HG03521 (cell line): ENCODE results near the gene PRDX5.
"Not testable (repeated sequence)": the region's sequence is repeated elsewhere in the genome, so short reads cannot be mapped to it uniquely, and the experiment has no call there.

Experiments used
- ATAC-seq: cut with Tn5 transposase; IDR thresholded peaks from one replicate; pipeline ENCODE4 v1.9.1; 2021; ENCODE audit warnings: mild to moderate bottlenecking, moderate library complexity; ENCODE audit not compliant: unreplicated experiment

The PRDX5 gene

DNA sequence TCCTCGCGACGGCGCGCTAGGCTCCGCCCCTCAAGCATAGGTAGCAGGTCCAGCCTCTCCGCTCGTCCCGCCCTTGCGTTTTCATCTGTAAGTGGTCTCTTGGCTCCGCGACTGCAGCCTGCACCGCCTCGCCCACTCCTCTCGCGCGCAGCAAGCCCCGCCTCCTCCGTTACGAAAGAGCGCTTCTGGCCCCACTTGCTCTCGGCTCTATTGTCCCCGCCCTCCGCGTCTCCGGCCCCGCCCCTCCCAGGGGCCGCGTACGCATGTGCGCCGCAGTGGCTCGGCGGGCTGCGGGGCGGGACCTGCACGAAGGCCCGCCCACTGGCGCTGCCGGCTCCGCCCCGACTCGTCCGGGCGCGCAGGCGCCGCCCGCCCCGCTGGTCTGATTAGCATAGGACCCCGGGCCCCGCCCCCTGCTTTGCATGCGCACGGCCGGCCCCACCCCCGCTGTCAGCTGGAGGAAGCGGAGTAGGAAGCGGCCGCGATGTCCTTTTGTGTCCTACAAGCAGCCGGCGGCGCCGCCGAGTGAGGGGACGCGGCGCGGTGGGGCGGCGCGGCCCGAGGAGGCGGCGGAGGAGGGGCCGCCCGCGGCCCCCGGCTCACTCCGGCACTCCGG lies 12.7 kb upstream of the PRDX5 start, which contains the start of gene ESRRA:
Gene ESRRA (plus strand): TSS at position 450 of the 616 bp plus-strand sequence. CDS start 1,656 bp downstream, outside the sequence.
- ATAC-seq = peak; percentile 74

GRCh38 chr11:64305691-64306562 lies 12.0 kb upstream of the PRDX5 start:
- peak; percentile 11 for ATAC-seq

DNA sequence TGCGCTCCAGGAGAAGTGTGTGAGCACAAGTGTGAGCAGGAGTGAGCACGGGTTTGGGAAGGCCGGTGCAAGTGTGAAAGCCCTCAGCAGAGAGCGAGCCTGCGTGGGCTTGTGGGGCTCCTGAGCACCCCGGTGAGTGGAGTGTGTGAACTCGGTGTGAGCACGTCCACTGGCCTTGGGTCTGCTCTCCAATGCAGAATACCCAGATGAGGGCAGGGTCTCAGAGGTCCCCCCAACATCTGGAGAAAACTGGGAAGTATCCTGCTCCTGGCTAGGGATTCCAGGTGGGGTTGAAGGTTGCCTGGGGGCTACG lies 11.4 kb upstream of the PRDX5 start:
- ATAC-seq = no peak

GRCh38 chr11:64306876-64307622 lies 10.9 kb upstream of the PRDX5 start:
- ATAC-seq = no peak

DNA sequence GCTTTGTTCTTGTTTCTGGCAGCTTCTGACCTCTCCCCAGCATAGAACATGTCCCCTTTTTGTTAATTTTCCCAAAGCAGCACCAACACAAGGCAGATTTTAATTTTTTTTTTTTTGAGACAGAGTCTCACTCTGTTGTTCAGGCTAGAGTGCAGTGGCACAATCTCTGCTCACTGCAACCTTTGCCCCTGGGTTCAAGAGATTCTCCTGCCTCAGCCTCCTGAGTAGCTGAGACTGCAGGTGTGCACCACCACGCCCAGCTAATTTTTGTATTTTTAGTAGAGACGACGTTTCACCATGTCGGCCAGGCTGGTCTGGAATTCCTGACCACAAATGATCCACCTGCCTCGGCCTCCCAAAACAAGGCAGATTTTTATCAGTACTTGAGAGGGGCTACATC lies 10.1 kb upstream of the PRDX5 start:
- ATAC-seq = not testable (repeated sequence)

DNA sequence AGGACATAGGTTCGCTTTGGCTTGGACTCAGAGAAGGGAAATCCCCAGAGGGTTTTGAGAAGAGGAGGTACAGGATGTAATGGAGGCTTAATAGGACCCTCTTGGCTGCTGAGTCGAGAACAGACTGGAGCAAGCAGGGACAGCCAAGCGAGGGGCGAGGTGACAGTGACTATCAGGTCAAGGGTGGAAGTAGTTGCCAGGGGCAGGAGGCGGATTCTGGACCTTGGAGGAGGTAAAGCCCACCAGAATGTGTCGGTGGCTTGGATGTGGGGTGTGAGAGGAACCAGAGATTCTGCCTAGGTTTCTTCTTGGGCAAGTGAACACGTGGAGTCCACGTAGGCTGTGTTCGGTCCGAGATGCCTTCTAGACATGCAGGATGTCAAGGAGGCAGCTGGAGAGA lies 5.0 kb upstream of the PRDX5 start:
- no peak for ATAC-seq

- no peak for ATAC-seq
Observed at GRCh38 chr11:64313491-64314145, 4.3 kb upstream of the PRDX5 start.

DNA sequence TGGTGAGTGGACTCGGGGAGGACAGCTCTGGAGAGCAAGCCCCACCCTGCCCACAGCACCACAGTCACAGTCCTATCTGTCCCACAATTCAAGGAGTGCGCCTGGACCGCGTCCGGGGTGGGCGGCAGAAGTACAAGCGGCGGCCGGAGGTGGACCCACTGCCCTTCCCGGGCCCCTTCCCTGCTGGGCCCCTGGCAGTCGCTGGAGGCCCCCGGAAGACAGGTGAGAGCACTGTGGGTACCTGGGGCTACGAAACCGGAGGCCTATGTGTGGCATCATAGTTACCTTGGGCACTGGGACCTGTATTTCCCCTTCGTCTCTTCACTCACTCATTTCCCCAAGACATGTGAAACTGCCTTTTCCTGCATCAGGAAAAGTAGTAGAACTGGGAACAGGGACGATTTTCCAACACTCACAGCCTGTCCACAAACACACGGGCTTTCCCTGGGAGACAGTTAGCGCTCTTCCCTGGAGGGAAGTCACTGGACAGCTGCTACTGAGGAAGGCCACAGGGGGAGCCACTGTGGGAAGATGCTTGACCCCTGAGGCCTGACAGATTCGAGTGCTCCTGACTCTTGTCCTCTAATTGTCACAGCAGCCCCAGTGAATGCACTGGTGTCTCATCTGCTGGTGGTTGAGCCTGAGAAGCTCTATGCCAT lies 3.6 kb upstream of the PRDX5 start:
- no peak for ATAC-seq

DNA sequence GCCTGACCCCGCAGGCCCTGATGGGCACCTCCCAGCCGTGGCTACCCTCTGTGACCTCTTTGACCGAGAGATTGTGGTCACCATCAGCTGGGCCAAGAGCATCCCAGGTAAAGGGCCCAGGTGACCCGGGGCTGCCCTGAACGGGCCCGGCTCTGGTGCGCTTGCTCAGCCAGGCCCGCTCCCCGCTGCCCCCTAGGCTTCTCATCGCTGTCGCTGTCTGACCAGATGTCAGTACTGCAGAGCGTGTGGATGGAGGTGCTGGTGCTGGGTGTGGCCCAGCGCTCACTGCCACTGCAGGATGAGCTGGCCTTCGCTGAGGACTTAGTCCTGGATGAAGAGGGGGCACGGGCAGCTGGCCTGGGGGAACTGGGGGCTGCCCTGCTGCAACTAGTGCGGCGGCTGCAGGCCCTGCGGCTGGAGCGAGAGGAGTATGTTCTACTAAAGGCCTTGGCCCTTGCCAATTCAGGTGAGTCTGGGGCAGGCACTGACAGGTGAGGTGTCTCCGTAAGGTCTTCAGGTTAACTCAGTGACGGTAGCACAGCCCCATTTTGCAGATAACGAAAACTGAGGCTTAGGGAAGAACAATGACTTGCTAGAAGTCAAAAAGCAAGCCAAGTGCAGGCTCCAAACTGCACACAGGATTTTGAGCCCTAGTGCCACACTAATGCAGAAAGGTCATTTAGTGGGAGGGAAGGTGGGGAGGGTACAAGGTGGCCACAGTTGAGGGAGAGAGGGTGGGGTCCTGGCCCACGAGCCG lies 2.9 kb upstream of the PRDX5 start:
- no peak for ATAC-seq

- ATAC-seq = not testable (repeated sequence)
Observed at GRCh38 chr11:64315667-64316526, 2.0 kb upstream of the PRDX5 start.

DNA sequence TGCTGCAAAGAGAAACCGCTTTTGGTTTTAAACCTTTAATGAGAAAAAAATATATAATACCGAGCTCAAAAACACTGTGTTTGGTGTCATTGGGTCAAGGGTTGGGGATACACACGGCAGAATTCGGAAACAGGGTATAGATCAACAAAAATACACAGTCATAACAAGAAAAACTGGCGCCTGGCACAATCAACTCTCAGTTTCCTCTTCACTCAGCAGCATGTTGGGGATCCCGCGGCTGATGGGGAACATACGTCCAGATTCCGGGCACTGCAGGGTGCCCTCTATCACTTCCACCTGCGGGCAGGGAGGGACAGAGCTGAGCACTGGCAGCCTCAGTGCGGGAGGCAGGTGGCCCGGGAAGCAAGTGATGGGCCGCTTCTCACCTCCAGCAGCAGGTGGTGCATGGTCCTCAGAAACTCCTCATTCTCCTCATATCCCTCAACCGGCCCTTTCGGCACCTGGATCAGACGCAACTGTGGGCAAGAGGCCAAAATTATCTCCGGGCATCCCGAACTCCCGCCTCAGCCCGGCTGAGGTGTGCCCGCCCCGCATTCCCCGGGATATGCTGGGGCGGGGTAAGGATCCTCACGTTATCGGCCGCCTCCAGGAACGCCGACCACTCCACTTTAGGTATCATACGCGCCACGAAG lies 1.1 kb upstream of the PRDX5 start:
- ATAC-seq = no peak

- ATAC-seq = peak; percentile 54
Observed at GRCh38 chr11:64317325-64317960, 478 bp upstream of the PRDX5 start, which contains the start of gene TRMT112. TSS of gene TRMT112 (minus strand) at chr11:64317559. CDS start at chr11:64317526, 33 bp downstream.

- ATAC-seq = no peak
Observed at GRCh38 chr11:64318766-64319761, 1.1 kb downstream of the PRDX5 start.

GRCh38 chr11:64320556-64320955 lies 2.6 kb downstream of the PRDX5 start:
- no peak for ATAC-seq

- no peak for ATAC-seq
Observed at GRCh38 chr11:64321026-64321425, 3.1 kb downstream of the PRDX5 start.

GRCh38 chr11:64321533-64321932 lies 3.6 kb downstream of the PRDX5 start:
- ATAC-seq = no peak

GRCh38 chr11:64322925-64323260 lies 5.0 kb downstream of the PRDX5 start:
- no peak for ATAC-seq
